Measurements from ENCODE around the gene CHST5.

CHST5 gene

DNA sequence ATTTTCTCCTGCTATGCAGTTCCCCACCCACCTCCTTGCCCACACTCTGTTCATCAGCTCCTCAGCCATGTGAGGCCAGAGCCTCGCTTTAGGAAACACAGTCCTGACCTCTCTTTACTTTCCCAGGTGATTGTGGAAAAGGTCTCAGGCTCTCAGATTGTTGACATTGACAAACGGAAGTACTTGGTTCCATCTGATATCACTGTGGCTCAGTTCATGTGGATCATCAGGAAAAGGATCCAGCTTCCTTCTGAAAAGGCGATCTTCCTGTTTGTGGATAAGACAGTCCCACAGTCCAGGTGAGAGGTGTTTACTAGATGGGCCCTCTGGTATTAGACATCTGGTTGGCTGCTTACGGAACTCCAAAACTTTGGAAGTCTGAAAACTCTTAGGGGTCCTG, 32.0 kb upstream of the CHST5 start:
- no peak for DNase-seq (ENCODE audit: low read depth, low spot score)
- no CpG with 5 or more reads among the region's 4 CpGs for WGBS (ENCODE audit: insufficient coverage, insufficient read length)
- H3K4me1 ChIP-seq (ENCODE audit: control insufficient read depth, insufficient read depth, low read length): no peaks in the 10 kb centered on the region
- no peak overlapping the region for H3K4me3 ChIP-seq (ENCODE audit: low read length)
- peaks cover 8% of the 10 kb centered on the region for H3K36me3 ChIP-seq (ENCODE audit: control insufficient read depth, insufficient read depth, low read length)
- H3K27me3 ChIP-seq (ENCODE audit: control insufficient read depth, insufficient read depth, low read length): no peaks in the 10 kb centered on the region
- H3K9me3 ChIP-seq (ENCODE audit: control insufficient read depth, insufficient read depth, low read length): no peaks in the 10 kb centered on the region
- no peak overlapping the region for H3K27ac ChIP-seq (ENCODE audit: low read length)

DNA sequence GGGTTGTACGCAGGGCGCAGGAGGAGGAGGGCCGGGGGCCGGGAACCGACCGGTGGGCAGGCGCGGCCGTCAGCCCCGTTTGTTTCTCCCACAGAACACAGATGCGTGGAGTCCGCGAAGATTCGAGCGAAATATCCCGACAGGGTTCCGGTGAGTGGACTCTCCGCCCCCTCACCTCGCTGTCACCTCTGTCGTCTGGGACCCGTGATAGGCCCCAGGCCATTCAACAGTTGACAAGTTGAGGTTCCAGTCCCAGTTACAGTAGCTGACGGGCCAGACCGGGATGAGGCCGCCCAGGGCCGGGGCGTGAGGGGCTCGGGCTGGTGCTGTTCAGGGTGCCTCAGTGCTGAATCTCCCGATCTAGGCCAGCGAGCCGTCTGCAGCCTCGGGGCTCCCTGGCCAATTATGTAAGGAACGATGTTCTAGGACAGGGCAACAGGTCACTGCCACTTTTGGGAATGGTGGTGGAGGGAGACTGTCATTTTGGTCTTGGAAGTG, 30.9 kb upstream of the CHST5 start:
- Histone ChIP-seq H3K36me3 (ENCODE audit: control insufficient read depth, insufficient read depth, low read length) (no peaks in the 10 kb centered on the region; the same call in 1 of the 2 replicates), H3K9me3 (ENCODE audit: control insufficient read depth, insufficient read depth, low read length) (no peaks in the 10 kb centered on the region), H3K27ac (ENCODE audit: low read length) (no peak overlapping the region), H3K4me3 (ENCODE audit: low read length) (peak overlapping the region; percentile 81), H3K27me3 (ENCODE audit: control insufficient read depth, insufficient read depth, low read length) (no peaks in the 10 kb centered on the region), H3K4me1 (ENCODE audit: control insufficient read depth, insufficient read depth, low read length) (no peaks in the 10 kb centered on the region)
- no peak for DNase-seq (ENCODE audit: low read depth, low spot score)
- no CpG with 5 or more reads among the region's 32 CpGs for WGBS (ENCODE audit: insufficient coverage, insufficient read length)

DNA sequence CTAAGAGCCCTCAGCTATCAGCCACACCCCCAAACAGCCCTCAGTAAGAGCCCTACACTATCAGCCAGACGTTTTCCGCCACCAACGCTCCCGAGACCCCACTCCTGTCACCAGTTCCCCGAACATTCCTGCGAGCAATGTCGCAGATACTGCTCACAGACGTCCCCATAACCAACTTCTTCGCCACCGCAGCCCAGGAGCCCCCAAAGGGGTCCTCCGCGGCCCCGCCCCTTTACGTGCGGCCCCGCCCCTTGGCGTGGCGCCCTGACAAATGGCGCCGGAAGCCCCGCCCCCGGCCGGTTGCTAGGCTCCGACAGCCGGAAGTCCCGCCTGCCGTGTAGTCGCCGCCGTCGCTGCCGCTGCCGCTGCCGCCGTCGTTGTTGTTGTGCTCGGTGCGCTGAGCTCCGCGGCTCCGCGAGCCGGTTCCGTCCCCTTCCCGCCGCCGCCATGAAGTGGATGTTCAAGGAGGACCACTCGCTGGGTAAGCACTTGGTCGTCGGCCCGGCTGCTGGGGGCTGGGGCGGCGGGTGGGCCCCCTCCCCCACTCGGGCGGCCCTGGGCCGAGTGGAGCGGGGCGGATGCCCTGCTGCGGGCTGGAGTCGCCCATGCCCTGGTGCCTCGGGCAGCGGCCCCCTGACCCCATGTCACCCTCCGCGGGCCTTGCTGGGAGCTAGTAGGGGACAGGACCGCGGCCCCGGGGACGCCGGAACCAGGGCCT, 30.3 kb upstream of the CHST5 start, which contains the start of gene GABARAPL2:
Gene GABARAPL2, plus strand, starts transcription at position 340 of the 718 bp plus-strand sequence. Its CDS starts 108 bp downstream, at position 448.
- Histone ChIP-seq H3K36me3 (ENCODE audit: control insufficient read depth, insufficient read depth, low read length) (no peaks in the 10 kb centered on the region; the same call in 1 of the 2 replicates), H3K9me3 (ENCODE audit: control insufficient read depth, insufficient read depth, low read length) (no peaks in the 10 kb centered on the region), H3K4me1 (ENCODE audit: control insufficient read depth, insufficient read depth, low read length) (no peaks in the 10 kb centered on the region), H3K4me3 (ENCODE audit: low read length) (peak within 1 kb of the TSS; percentile 81), H3K27me3 (ENCODE audit: control insufficient read depth, insufficient read depth, low read length) (no peaks in the 10 kb centered on the region), H3K27ac (ENCODE audit: low read length) (no peak within 1 kb of the TSS)
- WGBS (ENCODE audit: insufficient coverage, insufficient read length): no CpG with 5 or more reads among the region's 69 CpGs
- DNase-seq (ENCODE audit: low read depth, low spot score): no peak

DNA sequence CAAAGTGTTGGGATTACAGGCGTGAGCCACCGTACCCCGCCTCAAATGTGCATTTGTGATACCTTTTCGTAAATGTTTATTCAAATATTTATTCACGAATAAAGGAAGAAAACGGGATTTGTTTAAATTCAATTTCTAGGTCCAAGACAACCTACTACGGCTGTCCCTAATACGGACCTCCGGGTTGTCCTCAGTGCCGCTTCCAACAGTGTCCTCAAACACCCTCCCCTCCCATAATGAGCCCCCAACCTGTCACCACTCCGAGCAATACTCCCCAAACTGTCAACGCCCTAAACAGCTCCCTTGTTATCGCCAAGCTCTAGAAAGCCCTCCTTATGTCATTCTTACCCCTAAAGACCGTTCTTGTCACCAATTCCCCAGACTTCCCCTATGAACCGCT, 29.7 kb upstream of the CHST5 start:
- H3K9me3 ChIP-seq (ENCODE audit: control insufficient read depth, insufficient read depth, low read length): no peaks in the 10 kb centered on the region
- H3K27me3 ChIP-seq (ENCODE audit: control insufficient read depth, insufficient read depth, low read length): no peaks in the 10 kb centered on the region
- H3K36me3 ChIP-seq (ENCODE audit: control insufficient read depth, insufficient read depth, low read length): no peaks in the 10 kb centered on the region; the same call in 1 of the 2 replicates
- no peak overlapping the region for H3K27ac ChIP-seq (ENCODE audit: low read length)
- no CpG with 5 or more reads among the region's 15 CpGs for WGBS (ENCODE audit: insufficient coverage, insufficient read length)
- no peak for DNase-seq (ENCODE audit: low read depth, low spot score)
- H3K4me3 ChIP-seq (ENCODE audit: low read length): peak overlapping the region; percentile 81; the same call in 1 of the 2 replicates
- H3K4me1 ChIP-seq (ENCODE audit: control insufficient read depth, insufficient read depth, low read length): no peaks in the 10 kb centered on the region

DNA sequence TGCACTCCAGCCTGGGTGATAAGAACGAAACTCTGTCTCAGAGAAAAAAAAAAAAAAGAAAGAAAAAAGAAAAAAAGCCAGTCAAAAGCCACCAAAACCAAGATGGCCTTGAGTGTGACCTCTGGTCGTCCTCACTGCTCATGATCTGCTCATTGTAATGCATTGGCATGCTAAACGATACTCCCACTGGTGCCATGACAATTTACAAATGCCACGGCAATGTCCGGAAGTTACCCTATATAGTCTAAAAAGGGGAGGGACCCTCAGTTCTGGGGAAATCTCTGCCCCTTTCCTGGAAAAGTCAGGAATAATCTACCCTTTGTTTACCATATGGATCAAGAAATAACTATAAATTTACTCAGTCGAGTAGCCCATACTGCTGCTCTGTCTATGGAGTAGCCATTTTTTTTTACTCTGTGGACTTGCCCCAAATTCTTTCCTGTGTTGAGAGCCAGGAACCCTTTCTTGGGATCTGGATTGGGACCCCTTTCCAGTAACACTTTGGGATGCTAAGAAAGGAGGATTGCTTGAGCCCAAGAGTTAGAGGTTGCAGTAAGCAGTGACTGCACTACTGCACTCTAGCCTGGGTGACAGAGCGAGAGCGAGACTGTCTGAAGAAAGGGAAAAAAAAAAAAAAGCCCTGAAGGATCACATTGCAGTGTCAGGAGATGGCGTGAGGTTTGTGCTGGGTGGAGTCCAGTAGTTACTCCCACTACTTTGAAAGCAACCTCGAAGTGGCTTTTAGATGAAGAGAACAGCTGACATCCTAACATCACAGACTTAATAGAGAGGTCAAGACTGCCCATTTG, 23.9 kb upstream of the CHST5 start:
- H3K4me1 ChIP-seq (ENCODE audit: control insufficient read depth, insufficient read depth, low read length): peaks cover 3% of the 10 kb centered on the region
- H3K27ac ChIP-seq (ENCODE audit: low read length): no peak overlapping the region
- H3K9me3 ChIP-seq (ENCODE audit: control insufficient read depth, insufficient read depth, low read length): no peaks in the 10 kb centered on the region
- H3K27me3 ChIP-seq (ENCODE audit: control insufficient read depth, insufficient read depth, low read length): no peaks in the 10 kb centered on the region
- no peak for DNase-seq (ENCODE audit: low read depth, low spot score)
- no peak overlapping the region for H3K4me3 ChIP-seq (ENCODE audit: low read length)
- WGBS (ENCODE audit: insufficient coverage, insufficient read length): no CpG with 5 or more reads among the region's 10 CpGs
- H3K36me3 ChIP-seq (ENCODE audit: control insufficient read depth, insufficient read depth, low read length): no peaks in the 10 kb centered on the region

DNA sequence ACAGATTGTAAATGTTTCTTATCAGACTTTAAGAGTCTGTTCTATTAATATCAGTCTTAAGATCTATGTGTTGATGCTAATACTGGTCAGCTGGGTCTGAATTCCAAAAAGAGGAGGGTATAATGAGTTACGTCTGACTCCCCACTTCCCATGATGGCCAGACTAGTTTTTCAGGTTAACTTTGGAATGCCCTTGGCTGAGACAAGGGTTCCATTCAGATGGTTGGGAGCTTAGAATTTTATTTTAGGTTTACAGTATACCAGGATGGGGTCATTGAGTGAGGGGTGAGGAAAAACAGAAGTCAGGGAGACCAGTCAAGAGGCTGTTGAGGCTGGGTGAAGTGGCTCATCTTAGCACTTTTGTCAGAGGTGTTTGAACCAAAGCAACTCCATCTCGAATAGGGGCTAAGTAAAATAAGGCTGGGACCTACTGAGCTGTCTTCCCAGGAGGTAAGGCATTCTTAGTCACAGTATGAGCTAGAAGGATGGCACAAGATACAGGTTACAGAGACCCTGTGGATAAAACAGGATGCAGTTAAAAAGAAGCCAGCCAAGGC, 23.0 kb upstream of the CHST5 start:
- H3K4me1 ChIP-seq (ENCODE audit: control insufficient read depth, insufficient read depth, low read length): peaks cover 3% of the 10 kb centered on the region
- no peaks in the 10 kb centered on the region for H3K36me3 ChIP-seq (ENCODE audit: control insufficient read depth, insufficient read depth, low read length)
- no peak for DNase-seq (ENCODE audit: low read depth, low spot score)
- H3K27me3 ChIP-seq (ENCODE audit: control insufficient read depth, insufficient read depth, low read length): no peaks in the 10 kb centered on the region
- H3K9me3 ChIP-seq (ENCODE audit: control insufficient read depth, insufficient read depth, low read length): no peaks in the 10 kb centered on the region
- H3K27ac ChIP-seq (ENCODE audit: low read length): no peak overlapping the region
- no peak overlapping the region for H3K4me3 ChIP-seq (ENCODE audit: low read length)
- no CpG with 5 or more reads among the region's 2 CpGs for WGBS (ENCODE audit: insufficient coverage, insufficient read length)

DNA sequence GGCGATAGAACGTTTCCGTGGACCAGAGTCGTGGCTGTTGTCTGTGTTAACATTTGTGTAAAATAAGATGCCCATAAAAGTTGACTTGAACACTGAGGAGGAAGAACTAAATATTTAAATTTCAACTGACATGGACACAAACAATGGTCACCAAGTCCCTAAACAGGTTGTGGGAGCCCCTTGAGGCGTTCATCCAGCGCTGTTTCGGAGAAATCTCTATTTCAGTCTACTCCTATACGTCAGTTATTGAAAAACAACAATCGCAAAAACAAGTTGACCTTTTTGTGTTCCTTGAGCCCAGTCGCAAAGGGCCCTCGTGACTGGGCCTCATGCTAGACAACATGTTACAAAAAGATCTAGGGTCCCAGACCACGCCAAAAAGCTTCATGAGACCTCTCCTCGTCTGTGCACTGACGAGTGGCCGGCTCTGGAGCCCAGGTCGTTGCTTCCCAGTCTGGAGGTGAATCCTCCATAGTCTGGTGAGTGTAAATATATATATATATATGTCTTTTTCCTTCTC, 20.6 kb upstream of the CHST5 start:
- Histone ChIP-seq H3K27ac (ENCODE audit: low read length) (no peak overlapping the region), H3K4me1 (ENCODE audit: control insufficient read depth, insufficient read depth, low read length) (peaks cover 3% of the 10 kb centered on the region), H3K4me3 (ENCODE audit: low read length) (peak overlapping the region; percentile 68; the same call in 1 of the 2 replicates), H3K9me3 (ENCODE audit: control insufficient read depth, insufficient read depth, low read length) (no peaks in the 10 kb centered on the region), H3K27me3 (ENCODE audit: control insufficient read depth, insufficient read depth, low read length) (no peaks in the 10 kb centered on the region), H3K36me3 (ENCODE audit: control insufficient read depth, insufficient read depth, low read length) (no peaks in the 10 kb centered on the region)
- no CpG with 5 or more reads among the region's 16 CpGs for WGBS (ENCODE audit: insufficient coverage, insufficient read length)
- DNase-seq (ENCODE audit: low read depth, low spot score): no peak

DNA sequence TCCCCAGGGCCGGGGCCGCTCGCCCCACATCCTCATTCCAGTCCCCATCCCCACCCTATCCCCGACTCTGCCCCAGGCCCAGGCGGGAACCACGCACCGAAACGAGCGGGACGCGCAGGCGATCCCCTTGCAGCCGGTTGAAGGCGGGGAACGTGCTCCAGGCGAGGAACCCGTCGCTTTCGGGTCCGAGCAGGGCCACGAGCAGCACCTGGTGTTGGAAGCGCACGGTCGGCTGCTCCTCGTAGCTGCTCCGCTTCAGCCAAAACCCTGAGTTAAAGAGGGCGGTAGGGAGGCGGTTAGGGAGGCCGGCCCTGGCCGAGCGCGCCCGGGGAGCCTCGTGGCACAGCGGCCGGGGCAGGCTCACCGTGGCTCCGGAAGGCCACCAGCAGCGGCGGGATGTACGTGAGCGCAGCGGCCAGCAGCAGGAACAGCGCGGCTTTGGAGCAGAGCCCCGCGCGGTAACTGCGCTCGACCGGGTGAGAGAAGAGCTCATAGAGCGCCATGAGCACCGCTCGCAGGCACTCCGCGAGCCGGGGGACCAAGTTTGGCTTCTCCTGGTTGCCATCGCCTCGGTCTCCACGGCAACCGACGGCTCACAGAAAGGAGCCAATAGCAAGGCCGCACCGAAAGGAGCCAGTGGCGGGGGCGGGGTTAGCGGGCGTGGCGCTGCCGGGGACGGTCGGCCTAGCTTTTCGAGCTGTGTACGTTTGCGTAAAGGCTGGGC, 20.0 kb upstream of the CHST5 start, which contains the start of gene TMEM231:
Gene TMEM231, minus strand, starts transcription at position 546 of the 724 bp plus-strand sequence. Its CDS starts 43 bp downstream, at position 503.
- H3K27ac ChIP-seq (ENCODE audit: low read length): no peak within 1 kb of the TSS
- no peaks in the 10 kb centered on the region for H3K9me3 ChIP-seq (ENCODE audit: control insufficient read depth, insufficient read depth, low read length)
- H3K27me3 ChIP-seq (ENCODE audit: control insufficient read depth, insufficient read depth, low read length): no peaks in the 10 kb centered on the region
- DNase-seq (ENCODE audit: low read depth, low spot score): peak; percentile 71
- H3K4me1 ChIP-seq (ENCODE audit: control insufficient read depth, insufficient read depth, low read length): peaks cover 3% of the 10 kb centered on the region
- WGBS (ENCODE audit: insufficient coverage, insufficient read length): no CpG with 5 or more reads among the region's 75 CpGs
- H3K4me3 ChIP-seq (ENCODE audit: low read length): peak within 1 kb of the TSS; percentile 68
- no peaks in the 10 kb centered on the region for H3K36me3 ChIP-seq (ENCODE audit: control insufficient read depth, insufficient read depth, low read length)

DNA sequence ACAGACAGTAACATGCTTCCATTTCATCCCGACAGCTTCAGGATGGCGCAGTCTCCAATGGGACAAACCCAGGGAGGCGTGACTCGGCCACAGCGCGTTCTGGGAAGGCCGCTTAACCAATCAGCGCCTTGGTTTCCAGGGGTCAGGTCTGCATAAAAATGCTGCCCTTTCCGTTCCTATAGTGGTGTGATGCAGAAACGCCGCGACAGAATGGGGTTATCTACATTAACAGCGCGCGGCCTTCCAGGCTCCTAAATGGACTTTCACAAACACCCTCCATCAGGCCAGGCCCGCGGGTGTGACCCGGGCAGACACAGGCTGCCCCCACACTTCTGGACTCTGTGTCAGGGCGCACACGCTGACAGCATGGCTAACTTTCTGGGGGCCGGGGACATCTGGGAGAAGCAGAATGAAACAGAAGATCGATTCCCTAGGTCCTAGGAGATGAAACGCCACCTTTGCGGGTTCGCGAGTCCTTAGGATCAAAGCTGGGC, 19.4 kb upstream of the CHST5 start:
- H3K27me3 ChIP-seq (ENCODE audit: control insufficient read depth, insufficient read depth, low read length): no peaks in the 10 kb centered on the region
- H3K27ac ChIP-seq (ENCODE audit: low read length): no peak overlapping the region
- H3K4me1 ChIP-seq (ENCODE audit: control insufficient read depth, insufficient read depth, low read length): peaks cover 3% of the 10 kb centered on the region
- DNase-seq (ENCODE audit: low read depth, low spot score): peak; percentile 88
- H3K36me3 ChIP-seq (ENCODE audit: control insufficient read depth, insufficient read depth, low read length): no peaks in the 10 kb centered on the region
- no peaks in the 10 kb centered on the region for H3K9me3 ChIP-seq (ENCODE audit: control insufficient read depth, insufficient read depth, low read length)
- peak overlapping the region; percentile 68 for H3K4me3 ChIP-seq (ENCODE audit: low read length)
- WGBS (ENCODE audit: insufficient coverage, insufficient read length): no CpG with 5 or more reads among the region's 26 CpGs

Data from iPS DF 6.9 (cell line).